HG02642 (cell line): ENCODE data around the gene MEOX2.

ENCODE experiments used
- ATAC-seq: cut with Tn5 transposase; IDR thresholded peaks from one replicate; pipeline ENCODE4 v1.9.1; 2021; ENCODE audit warnings: mild to moderate bottlenecking; ENCODE audit not compliant: unreplicated experiment, poor library complexity

Gene MEOX2

GRCh38 chr7:15686295-15686956 lies at the start of gene MEOX2:
TSS of gene MEOX2 (minus strand) at chr7:15686683. CDS start at chr7:15686402, 281 bp downstream.
- no peak for ATAC-seq

- ATAC-seq: no peak
Observed at GRCh38 chr7:15729746-15730145, 43.3 kb upstream of the MEOX2 start.

- no peak for ATAC-seq
Observed at GRCh38 chr7:15725051-15725450, 38.6 kb upstream of the MEOX2 start.

- ATAC-seq: no peak
Observed at GRCh38 chr7:15723841-15724240, 37.4 kb upstream of the MEOX2 start.

- no peak for ATAC-seq
Observed at GRCh38 chr7:15720849-15721471, 34.5 kb upstream of the MEOX2 start.

- no peak for ATAC-seq
Observed at GRCh38 chr7:15719311-15719710, 32.8 kb upstream of the MEOX2 start.

- no peak for ATAC-seq
Observed at GRCh38 chr7:15715435-15715834, 29.0 kb upstream of the MEOX2 start.

- ATAC-seq: no peak
Observed at GRCh38 chr7:15709978-15710377, 23.5 kb upstream of the MEOX2 start.

GRCh38 chr7:15707570-15707969 lies 21.1 kb upstream of the MEOX2 start:
- no peak for ATAC-seq

- ATAC-seq: no peak
Observed at GRCh38 chr7:15703732-15704131, 17.2 kb upstream of the MEOX2 start.

GRCh38 chr7:15692501-15693020 lies 6.1 kb upstream of the MEOX2 start:
- no peak for ATAC-seq

GRCh38 chr7:15688911-15689310 lies 2.4 kb upstream of the MEOX2 start:
- no peak for ATAC-seq

GRCh38 chr7:15688279-15688626 lies 1.8 kb upstream of the MEOX2 start:
- no peak for ATAC-seq

GRCh38 chr7:15687546-15688278 lies 1.2 kb upstream of the MEOX2 start:
- no peak for ATAC-seq

GRCh38 chr7:15686957-15687545 lies 568 bp upstream of the MEOX2 start:
- ATAC-seq: no peak

GRCh38 chr7:15685358-15686294 lies 857 bp downstream of the MEOX2 start:
- ATAC-seq: no peak

GRCh38 chr7:15684871-15685270 lies 1.6 kb downstream of the MEOX2 start:
- no peak for ATAC-seq

GRCh38 chr7:15684111-15684800 lies 2.2 kb downstream of the MEOX2 start:
- ATAC-seq: no peak

GRCh38 chr7:15682751-15683245 lies 3.7 kb downstream of the MEOX2 start:
- ATAC-seq: no peak
